Ectodermal cell (in vitro differentiated cells): ENCODE measurements around the gene NUF2. TPM values are rescaled to one million over a fixed set of nuclear protein-coding genes. Genes with fewer than 3 reads are reported as not detected.
"Not testable (repeated sequence)": the region's sequence is repeated elsewhere in the genome, so short reads cannot be mapped to it uniquely, and the experiment has no call there.

Source experiments
- H3K27ac ChIP-seq: 2 replicates; pipeline ENCODE4 v1.7.0; 2013; ENCODE audit warnings: mild to moderate bottlenecking, low read depth, low read length; ENCODE audit not compliant: insufficient read depth, poor library complexity, severe bottlenecking
- H3K27me3 ChIP-seq: 2 replicates; pipeline ENCODE4 v1.7.0; 2013; ENCODE audit warnings: mild to moderate bottlenecking, low read length; ENCODE audit not compliant: insufficient read depth, control insufficient read depth, poor library complexity, severe bottlenecking
- H3K36me3 ChIP-seq: one replicate; pipeline ENCODE4 v1.7.0; 2013; ENCODE audit warnings: low read length; ENCODE audit not compliant: control insufficient read depth, insufficient read depth
- H3K4me1 ChIP-seq: one replicate; pipeline ENCODE4 v1.7.0; 2013; ENCODE audit warnings: low read length; ENCODE audit not compliant: control insufficient read depth, insufficient read depth
- H3K4me3 ChIP-seq: 2 replicates; pipeline ENCODE4 v1.7.0; 2013; ENCODE audit warnings: low read depth, low read length, control low read depth; ENCODE audit not compliant: insufficient read depth
- H3K9me3 ChIP-seq: 2 replicates; pipeline ENCODE4 v1.7.0; 2013; ENCODE audit warnings: mild to moderate bottlenecking, low read length, moderate library complexity; ENCODE audit not compliant: control insufficient read depth
- WGBS, 2 experiments: methylation state at CpG; one replicate each; pipeline ENCODE4 v1.1.7; 2013; ENCODE audit warnings: missing lambda C conversion rate in 2 of 2; 5-methylcytosine and 5-hydroxymethylcytosine counted together
- polyA plus RNA-seq, 4 experiments: library from polyadenylated mRNA; stranded (reverse); fragments of 50-300 nt; gene quantifications; one replicate each; pipeline ENCODE4 v1.2.3, GENCODE V29; 2013

Gene NUF2
- polyA plus RNA-seq (2013, experiment 1 of 4): 43.9 TPM
- polyA plus RNA-seq (2013, experiment 2 of 4): 42.3 TPM
- polyA plus RNA-seq (2013, experiment 3 of 4): 59.1 TPM
- 60.8 TPM for polyA plus RNA-seq (2013, experiment 4 of 4)

DNA sequence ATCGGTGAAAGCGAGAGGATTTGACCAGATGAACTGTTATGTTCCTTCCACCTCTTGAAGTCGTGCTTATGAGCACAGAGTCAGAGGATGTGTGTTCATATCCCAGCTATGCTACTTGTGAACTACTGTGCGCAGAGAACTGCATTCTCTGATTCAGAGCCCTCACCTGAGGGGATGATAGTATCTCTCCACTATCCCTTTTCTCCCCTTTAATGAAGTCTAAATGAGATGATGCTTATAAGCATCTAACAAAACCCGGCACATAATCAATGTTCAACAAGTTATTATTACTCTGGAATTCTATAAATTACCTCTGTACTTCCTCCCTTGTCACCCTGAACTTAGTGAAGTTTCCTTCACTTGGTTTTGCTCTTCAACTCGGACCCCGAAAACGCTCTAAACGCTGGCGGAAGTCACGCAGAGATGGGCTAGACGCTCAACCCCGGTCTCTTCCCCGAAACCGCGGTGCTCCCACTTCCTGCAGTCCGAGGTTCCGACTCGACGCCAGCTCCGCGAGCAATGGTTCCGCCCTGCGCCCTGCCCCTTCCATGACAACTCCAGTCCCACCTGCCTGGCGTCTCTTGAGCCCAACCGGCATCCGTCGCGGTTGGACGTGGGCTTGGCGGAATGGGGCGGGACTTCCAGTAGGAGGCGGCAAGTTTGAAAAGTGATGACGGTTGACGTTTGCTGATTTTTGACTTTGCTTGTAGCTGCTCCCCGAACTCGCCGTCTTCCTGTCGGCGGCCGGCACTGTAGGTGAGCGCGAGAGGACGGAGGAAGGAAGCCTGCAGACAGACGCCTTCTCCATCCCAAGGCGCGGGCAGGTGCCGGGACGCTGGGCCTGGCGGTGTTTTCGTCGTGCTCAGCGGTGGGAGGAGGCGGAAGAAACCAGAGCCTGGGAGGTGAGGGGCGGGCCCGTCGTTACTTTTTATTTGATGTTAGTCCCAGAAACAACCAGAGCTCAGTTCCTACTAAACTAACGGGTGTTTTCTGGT is at the start of gene NUF2:
TSS of gene NUF2 (plus strand) at position 644 of the 995 bp plus-strand sequence. CDS start 4,098 bp downstream, outside the sequence.
- Histone ChIP-seq H3K9me3 (no peaks in the 10 kb centered on the region), H3K4me3 (peak within 1 kb of the TSS; percentile 90), H3K27me3 (no peaks in the 10 kb centered on the region), H3K27ac (peak within 1 kb of the TSS; percentile 28), H3K36me3 (no peaks in the 10 kb centered on the region), H3K4me1 (no peaks in the 10 kb centered on the region)
- 1% methylated on average over 58 of the region's 58 CpGs for WGBS, 2 experiments

DNA sequence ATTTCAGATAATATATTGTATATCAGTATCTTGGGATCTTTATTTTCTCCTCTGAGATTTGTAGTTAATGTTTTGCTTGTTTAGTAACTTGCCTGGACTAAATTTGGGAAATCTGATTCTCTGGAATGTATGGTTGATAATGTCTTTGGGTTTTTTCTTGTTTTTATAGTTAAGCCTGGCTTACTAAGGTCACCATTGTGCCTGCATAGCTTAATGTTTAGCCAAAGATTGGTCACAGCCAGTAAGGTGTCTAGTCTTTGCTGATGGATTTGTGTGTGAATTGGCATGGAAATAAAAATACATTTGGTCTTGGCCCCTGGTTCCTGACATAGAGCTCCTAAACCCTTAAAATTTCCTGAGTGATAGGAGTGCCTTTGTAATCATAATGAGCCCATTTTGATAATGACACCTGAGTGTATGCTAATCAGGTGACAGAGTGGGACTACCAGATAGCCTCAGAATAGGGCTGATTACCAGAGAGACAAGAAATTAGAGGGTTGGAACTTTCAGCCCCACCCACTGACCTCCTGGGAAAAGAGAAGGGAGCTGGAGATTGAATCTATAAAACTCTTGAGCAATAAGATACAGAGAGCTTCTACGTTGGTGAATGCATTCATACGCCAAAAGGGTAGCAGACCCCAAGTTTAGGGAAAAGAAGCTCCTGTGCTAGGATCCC is 47.9 kb upstream of the NUF2 start:
- Histone ChIP-seq H3K4me1 (no peaks in the 10 kb centered on the region), H3K4me3 (no peak overlapping the region), H3K27ac (no peak overlapping the region), H3K27me3 (no peaks in the 10 kb centered on the region), H3K9me3 (peaks cover 1% of the 10 kb centered on the region), H3K36me3 (no peaks in the 10 kb centered on the region)
- WGBS, 2 experiments: 97 to 100% methylated on average over 2 of the region's 2 CpGs

DNA sequence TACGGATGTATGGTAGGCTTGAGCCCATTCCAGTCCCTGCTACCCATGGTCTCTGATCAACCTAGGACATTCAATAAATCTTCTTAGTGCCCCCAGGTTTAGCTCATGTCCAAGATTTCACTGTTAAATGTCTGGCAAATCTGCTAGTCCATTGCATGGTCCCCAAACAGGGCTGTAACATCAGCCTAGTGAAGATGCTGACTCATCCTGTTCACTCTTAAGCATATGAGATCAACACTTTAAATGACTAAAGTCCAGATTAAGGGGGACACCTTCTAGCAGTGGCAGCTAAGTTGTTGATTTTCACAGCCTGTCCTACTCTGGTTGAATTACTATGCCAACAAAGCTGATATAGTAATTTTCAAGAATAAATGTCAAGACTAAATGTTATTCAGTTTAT is 46.5 kb upstream of the NUF2 start:
- no peak overlapping the region for H3K4me3 ChIP-seq

DNA sequence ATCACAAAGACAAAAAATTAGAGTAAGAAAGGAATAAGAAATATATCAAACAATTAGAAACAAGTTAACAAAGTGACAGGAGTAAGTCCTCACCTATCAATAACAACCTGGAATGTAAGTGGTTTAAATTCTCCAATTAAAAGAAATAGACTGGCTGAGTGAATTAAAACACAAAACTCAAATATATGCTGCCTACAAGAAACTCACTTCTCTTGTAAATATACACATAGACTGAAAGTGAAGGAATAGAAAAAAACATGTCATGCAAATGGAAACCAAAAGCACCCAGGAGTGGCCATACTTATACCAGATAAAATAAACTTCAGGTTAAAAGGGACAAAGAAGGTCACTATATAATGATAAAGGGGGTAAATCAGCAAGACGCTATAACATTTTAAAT is 43.2 kb upstream of the NUF2 start:
- Histone ChIP-seq H3K9me3 (peaks cover 2% of the 10 kb centered on the region), H3K27me3 (no peaks in the 10 kb centered on the region), H3K36me3 (no peaks in the 10 kb centered on the region), H3K4me3 (no peak overlapping the region), H3K27ac (no peak overlapping the region), H3K4me1 (no peaks in the 10 kb centered on the region)
- WGBS, 2 experiments: 86 to 100% methylated on average over 1 of the region's 1 CpG

More for the DNA sequence above, 46.5 kb upstream of the NUF2 start:
- Histone ChIP-seq H3K27ac (no peak overlapping the region), H3K4me1 (no peaks in the 10 kb centered on the region), H3K9me3 (peaks cover 2% of the 10 kb centered on the region), H3K27me3 (no peaks in the 10 kb centered on the region), H3K36me3 (no peaks in the 10 kb centered on the region)
- 97 to 100% methylated on average over 1 of the region's 1 CpG for WGBS, 2 experiments

DNA sequence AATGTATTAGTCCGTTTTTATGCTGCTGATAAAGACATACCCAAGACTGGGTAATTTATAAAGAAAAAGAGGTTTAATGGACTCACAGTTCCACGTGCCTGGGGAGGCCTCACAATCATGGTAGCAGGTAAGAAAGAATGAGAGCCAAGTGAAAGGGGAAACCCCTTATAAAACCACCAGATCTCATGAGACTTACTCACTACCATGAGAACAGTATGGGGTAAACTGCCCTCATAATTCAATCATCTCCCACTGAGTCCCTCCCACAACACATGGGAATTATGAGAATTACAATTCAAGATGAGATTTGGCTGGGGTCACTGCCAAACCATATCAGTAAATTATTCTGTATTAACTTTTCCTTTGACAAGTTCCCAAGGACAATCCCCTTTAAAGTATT is 36.9 kb upstream of the NUF2 start:
- WGBS, 2 experiments: 83 to 94% methylated on average over 2 of the region's 2 CpGs
- H3K4me1 ChIP-seq, H3K36me3 ChIP-seq, H3K9me3 ChIP-seq, H3K4me3 ChIP-seq, H3K27ac ChIP-seq, H3K27me3 ChIP-seq: not testable (repeated sequence)

DNA sequence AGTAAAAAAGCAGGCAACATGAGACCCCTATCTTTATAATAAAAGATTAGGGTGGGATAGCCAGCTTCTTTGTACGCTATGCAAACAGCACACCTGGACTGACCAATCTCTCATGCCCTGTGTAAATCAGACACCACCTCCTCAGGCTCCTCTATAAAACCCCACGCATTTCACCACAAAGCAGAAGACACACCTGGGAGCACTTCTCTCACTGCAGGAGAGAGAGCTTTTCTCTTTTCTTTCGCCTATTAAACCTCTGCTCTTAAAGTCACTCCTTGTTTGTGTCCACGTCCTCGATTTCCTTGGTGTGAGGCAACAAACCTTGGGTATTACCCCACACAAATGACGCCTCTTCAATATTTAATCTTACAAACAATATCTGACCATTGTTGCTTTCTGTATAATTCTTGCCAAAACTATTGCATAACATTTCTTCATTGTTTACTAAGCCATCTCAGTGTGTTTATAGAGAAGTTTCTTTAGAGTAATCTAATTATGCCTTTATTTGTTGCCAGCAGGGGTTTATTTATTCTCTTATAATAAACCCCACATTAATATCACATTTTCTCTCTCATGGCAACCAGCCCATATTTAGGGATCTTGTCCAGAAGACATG is 31.6 kb upstream of the NUF2 start:
- H3K27ac ChIP-seq: no peak overlapping the region
- WGBS, 2 experiments: 89 to 90% methylated on average over 6 of the region's 6 CpGs
- H3K27me3 ChIP-seq: no peaks in the 10 kb centered on the region
- no peaks in the 10 kb centered on the region for H3K36me3 ChIP-seq
- no peaks in the 10 kb centered on the region for H3K4me1 ChIP-seq
- H3K9me3 ChIP-seq: no peaks in the 10 kb centered on the region
- no peak overlapping the region for H3K4me3 ChIP-seq

DNA sequence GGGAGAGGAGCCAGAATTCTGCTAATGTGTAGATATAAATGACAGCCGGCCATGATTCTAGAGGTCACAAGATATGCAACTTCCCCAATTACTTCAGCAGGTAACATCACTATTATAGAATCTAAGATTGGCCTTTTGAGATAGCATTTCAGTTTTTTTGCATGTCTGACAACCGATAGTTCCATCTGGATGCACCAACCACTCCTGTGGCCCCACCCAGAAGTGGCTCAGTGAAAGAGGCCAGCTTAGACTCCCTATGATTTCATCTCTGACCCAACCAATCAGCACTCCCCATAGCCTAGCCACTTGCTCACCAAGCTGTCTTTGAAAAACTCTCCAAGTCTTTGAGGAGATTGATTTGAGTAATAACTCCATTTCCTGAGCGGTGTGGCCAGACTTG is 30.3 kb upstream of the NUF2 start:
- no peaks in the 10 kb centered on the region for H3K4me1 ChIP-seq
- whole genome bisulfite sequencing, 2 experiments: 95 to 99% methylated on average over 3 of the region's 3 CpGs
- H3K36me3 ChIP-seq: no peaks in the 10 kb centered on the region
- no peaks in the 10 kb centered on the region for H3K27me3 ChIP-seq
- no peaks in the 10 kb centered on the region for H3K9me3 ChIP-seq
- H3K4me3 ChIP-seq: no peak overlapping the region
- H3K27ac ChIP-seq: no peak overlapping the region

DNA sequence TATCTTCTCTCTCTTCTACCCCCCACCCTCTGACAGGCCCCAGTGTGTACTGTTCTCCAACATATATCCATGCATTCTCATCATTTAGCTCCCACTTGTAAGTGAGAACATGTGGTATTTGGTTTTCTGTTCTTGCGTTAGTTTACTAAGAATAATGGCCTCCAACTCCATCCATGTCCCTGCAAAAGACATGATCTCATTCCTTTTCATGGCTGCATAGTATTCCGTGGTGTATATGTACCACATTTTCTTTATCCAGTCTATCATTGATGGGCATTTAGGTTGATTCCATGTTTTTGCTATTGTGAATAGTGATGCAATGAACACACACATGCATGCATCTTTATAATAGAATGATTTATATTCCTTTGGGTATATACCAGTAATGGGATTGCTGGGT is 29.6 kb upstream of the NUF2 start:
- H3K36me3 ChIP-seq, H3K9me3 ChIP-seq, H3K4me1 ChIP-seq, H3K4me3 ChIP-seq, H3K27ac ChIP-seq, H3K27me3 ChIP-seq: not testable (repeated sequence)
- 75 to 100% methylated on average over 1 of the region's 2 CpGs for WGBS, 2 experiments

DNA sequence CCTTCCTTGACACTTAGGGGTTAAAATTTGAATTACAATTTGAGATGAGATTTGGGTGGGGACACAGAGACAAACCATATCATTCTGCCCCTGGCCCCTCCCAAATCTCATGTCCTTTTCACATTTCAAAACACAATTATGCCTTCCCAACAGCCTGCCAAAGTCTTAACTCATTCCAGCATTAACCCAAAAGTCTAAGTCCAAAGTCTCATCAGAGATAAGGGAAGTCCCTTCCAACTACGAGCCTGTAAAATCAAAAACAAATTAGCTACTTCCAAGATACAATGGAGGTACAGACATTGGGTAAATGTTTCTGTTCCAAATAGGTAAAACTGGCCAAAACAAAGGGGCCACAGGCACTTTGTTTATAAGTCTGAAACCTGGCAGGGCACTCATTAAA is 28.3 kb upstream of the NUF2 start:
- H3K36me3 ChIP-seq, H3K9me3 ChIP-seq, H3K4me1 ChIP-seq, H3K27me3 ChIP-seq, H3K4me3 ChIP-seq, H3K27ac ChIP-seq: not testable (repeated sequence)
- 88 to 100% methylated on average over 1 of the region's 1 CpG for WGBS, 2 experiments

DNA sequence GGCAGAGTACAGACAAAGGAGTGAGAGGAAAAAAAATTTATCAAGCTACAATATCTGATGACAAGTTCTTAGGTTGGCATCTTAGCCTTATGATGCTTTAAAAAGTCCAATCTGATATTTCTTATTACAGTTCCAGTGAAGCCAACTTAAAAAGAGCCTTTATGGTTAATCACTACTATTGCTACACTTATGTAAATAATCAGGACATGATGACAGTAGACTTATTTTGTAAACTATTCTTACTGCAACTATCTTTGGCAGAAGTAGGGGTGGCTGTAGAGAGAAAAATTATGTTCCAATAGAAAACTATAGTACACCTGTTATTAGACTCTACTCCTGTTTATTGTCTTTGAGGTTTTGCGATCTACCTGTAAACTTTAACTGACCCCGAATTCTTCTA is 25.8 kb upstream of the NUF2 start:
- H3K36me3 ChIP-seq: no peaks in the 10 kb centered on the region
- 94 to 97% methylated on average over 2 of the region's 2 CpGs for WGBS, 2 experiments
- no peaks in the 10 kb centered on the region for H3K4me1 ChIP-seq
- no peaks in the 10 kb centered on the region for H3K9me3 ChIP-seq
- no peaks in the 10 kb centered on the region for H3K27me3 ChIP-seq
- no peak overlapping the region for H3K27ac ChIP-seq
- no peak overlapping the region for H3K4me3 ChIP-seq
